GM23338 (cell line): ENCODE measurements around the gene TSPAN33. TPM values are rescaled to one million over a fixed set of nuclear protein-coding genes. Genes with fewer than 3 reads are reported as not detected.

Source experiments
- ATAC-seq: fragments of 200-7000 bp; cut with Tn5 transposase; 3 replicates; pipeline ENCODE4 v1.9.1; 2020
- DNase-seq: peaks from one replicate; pipeline ENCODE4 v3.0.0-alpha.2; 2015; ENCODE audit warnings: low spot score
- H2AFZ ChIP-seq: fragments of 200-600 bp; sonication (generic); 2 replicates; pipeline ENCODE4 v1.8.0; 2016; ENCODE audit warnings: antibody characterized with exemption, mild to moderate bottlenecking, moderate library complexity
- H3F3A ChIP-seq: fragments of 200-600 bp; sonication (generic); replicated peaks from 2 replicates; pipeline ENCODE4 v1.8.0; 2017; ENCODE audit warnings: antibody characterized with exemption, mixed run types, low read depth
- H3K27ac ChIP-seq: fragments of 200-600 bp; sonication (generic); 2 replicates; pipeline ENCODE4 v1.6.1; 2016; ENCODE audit warnings: low read depth
- H3K27me3 ChIP-seq: fragments of 200-600 bp; sonication (generic); 2 replicates; pipeline ENCODE4 v1.8.0; 2016; ENCODE audit warnings: mild to moderate bottlenecking, mixed run types, moderate library complexity; ENCODE audit not compliant: insufficient read depth
- H3K36me3 ChIP-seq: fragments of 200-600 bp; sonication (generic); 2 replicates; pipeline ENCODE4 v1.8.0; 2016; ENCODE audit warnings: mild to moderate bottlenecking; ENCODE audit not compliant: insufficient read depth
- H3K4me1 ChIP-seq: fragments of 200-600 bp; sonication (generic); 2 replicates; pipeline ENCODE4 v1.8.0; 2016; ENCODE audit warnings: mild to moderate bottlenecking, moderate library complexity; ENCODE audit not compliant: insufficient read depth
- H3K4me2 ChIP-seq: fragments of 200-600 bp; sonication (generic); 2 replicates; pipeline ENCODE4 v1.7.1; 2017; ENCODE audit warnings: mixed run types
- H3K4me3 ChIP-seq: fragments of 200-600 bp; sonication (generic); 2 replicates; pipeline ENCODE4 v1.6.1; 2016; ENCODE audit warnings: mixed run types
- H3K79me2 ChIP-seq: fragments of 200-600 bp; sonication (generic); replicated peaks from 2 replicates; pipeline ENCODE4 v1.8.0; 2017; ENCODE audit warnings: mild to moderate bottlenecking; ENCODE audit not compliant: insufficient read depth
- H3K9me2 ChIP-seq: fragments of 200-600 bp; sonication (generic); 2 replicates; pipeline ENCODE4 v1.8.0; 2017; ENCODE audit not compliant: insufficient read depth
- H4K20me1 ChIP-seq: fragments of 200-600 bp; sonication (generic); replicated peaks from 2 replicates; pipeline ENCODE4 v1.8.0; 2017; ENCODE audit warnings: mild to moderate bottlenecking; ENCODE audit not compliant: insufficient read depth
- H3K27ac Mint-ChIP-seq: 2 replicates; pipeline ENCODE4 v1.8.0; 2020; ENCODE audit warnings: inconsistent platforms, mild to moderate bottlenecking, moderate library complexity, mixed read lengths
- H3K27me3 Mint-ChIP-seq: 3 replicates; pipeline ENCODE4 v1.8.0; 2022; ENCODE audit warnings: low read depth, mild to moderate bottlenecking, moderate library complexity, mixed read lengths, inconsistent platforms; ENCODE audit not compliant: insufficient read depth, poor library complexity
- H3K36me3 Mint-ChIP-seq: 3 replicates; pipeline ENCODE4 v1.8.0; 2021; ENCODE audit warnings: low read depth, mild to moderate bottlenecking, inconsistent platforms, moderate library complexity, mixed read lengths
- H3K4me1 Mint-ChIP-seq: 3 replicates; pipeline ENCODE4 v1.8.0; 2020; ENCODE audit warnings: mild to moderate bottlenecking, inconsistent platforms, mixed read lengths
- H3K4me3 Mint-ChIP-seq: 3 replicates; pipeline ENCODE4 v1.8.0; 2021; ENCODE audit warnings: moderate library complexity, mild to moderate bottlenecking, inconsistent platforms, mixed read lengths
- H3K9me3 Mint-ChIP-seq: 3 replicates; pipeline ENCODE4 v1.8.0; 2020; ENCODE audit warnings: moderate library complexity, mild to moderate bottlenecking, inconsistent platforms, mixed read lengths
- CREB1 ChIP-seq: fragments of 250-450 bp; sonication (Bioruptor Pico); IDR thresholded peaks from 2 replicates; pipeline ENCODE4 v1.5.0; 2020; ENCODE audit warnings: low read depth, mild to moderate bottlenecking, moderate library complexity
- CTCF ChIP-seq, 2 experiments: fragments of 200-600 bp in 1 of 2; sonication (generic) in 1 of 2; conservative IDR thresholded peaks; 2 replicates each; pipeline versions ENCODE4 v1.5.1 to v1.6.1; 2016 to 2017; ENCODE audit warnings: antibody characterized with exemption in 2 of 2, low read depth in 2 of 2, mild to moderate bottlenecking in 2 of 2, moderate library complexity in 1 of 2
- EZH2phosphoT487 ChIP-seq: fragments of 200-600 bp; sonication (generic); IDR thresholded peaks from one replicate; pipeline ENCODE4 v1.8.1; 2018; ENCODE audit warnings: antibody characterized with exemption; ENCODE audit not compliant: unreplicated experiment
- JUNB ChIP-seq: IDR thresholded peaks from one replicate; pipeline ENCODE4 v1.6.1; 2016; ENCODE audit warnings: antibody characterized with exemption; ENCODE audit not compliant: unreplicated experiment
- NANOG ChIP-seq: IDR thresholded peaks from 2 replicates; pipeline ENCODE4 v1.6.1; 2016; ENCODE audit warnings: antibody characterized with exemption, borderline replicate concordance
- POLR2AphosphoS5 ChIP-seq: IDR thresholded peaks from 2 replicates; pipeline ENCODE4 v1.6.1; 2016; ENCODE audit warnings: antibody characterized with exemption, low read depth
- STAT1 ChIP-seq: IDR thresholded peaks from one replicate; pipeline ENCODE4 v1.6.1; 2016; ENCODE audit warnings: antibody characterized with exemption; ENCODE audit not compliant: unreplicated experiment
- ZNF114 ChIP-seq: fragments of 250-450 bp; sonication (Bioruptor Pico); IDR thresholded peaks from 2 replicates; pipeline ENCODE4 v1.5.0; 2020; ENCODE audit warnings: mild to moderate bottlenecking, moderate library complexity
- ZNF331 ChIP-seq: fragments of 250-450 bp; sonication (Bioruptor Pico); IDR thresholded peaks from 2 replicates; pipeline ENCODE4 v1.5.0; 2020; ENCODE audit warnings: low read depth, mild to moderate bottlenecking, moderate library complexity
- ZNF462 ChIP-seq: fragments of 250-450 bp; sonication (Bioruptor Pico); IDR thresholded peaks from 2 replicates; pipeline ENCODE4 v1.5.0; 2020; ENCODE audit warnings: mild to moderate bottlenecking, moderate library complexity
- polyA plus RNA-seq: library from polyadenylated mRNA; unstranded; fragments of >200 nt; fragmentation: Nextera tagmentation; extraction: Ambion mirVana; gene quantifications from 2 replicates; pipeline ENCODE4 v1.2.1, GENCODE V29; 2016
- total RNA-seq: library from RNA; depleted of rRNA; stranded (reverse); fragments of >200 nt; shearing (Covaris generic); gene quantifications from 2 replicates; pipeline ENCODE4 v1.2.3, GENCODE V29; 2014

Gene TSPAN33
- total and polyA plus RNA-seq, 2 experiments from 2014 or later, result 17.6 to 51.5 TPM

GRCh38 chr7:129100827-129101166, 43.7 kb upstream of the TSPAN33 start (continued):
- TF ChIP-seq ZNF462 (no peak), JUNB (no peak), POLR2AphosphoS5 (no peak), NANOG (no peak), ZNF331 (CRISPR knock-in tag) (no peak), CTCF (conservative IDR thresholded peaks at IDR 0.05; ENCODE audit: low read depth in 2 of 2) (no peak), ZNF114 (no peak), EZH2phosphoT487 (no peak), STAT1 (no peak)

- no peak overlapping the region for H3K4me2 ChIP-seq
- Mint-ChIP-seq H3K36me3 (no peaks in the 10 kb centered on the region), H3K27me3 (peaks cover 3% of the 10 kb centered on the region), H3K4me1 (peaks cover 8% of the 10 kb centered on the region; the same call in 2 of the 3 replicates), H3K9me3 (no peaks in the 10 kb centered on the region), H3K27ac (no peak overlapping the region), H3K4me3 (no peak overlapping the region)
- no peaks in the 10 kb centered on the region for H3K4me1 ChIP-seq
- H3K27me3 ChIP-seq, result no peaks in the 10 kb centered on the region
- no peak for DNase-seq
- H3K4me3 ChIP-seq, result no peak overlapping the region
- no peaks in the 10 kb centered on the region for H4K20me1 ChIP-seq
- H3K79me2 ChIP-seq, result no peaks in the 10 kb centered on the region
- H3K36me3 ChIP-seq, result no peaks in the 10 kb centered on the region
- no peak for ATAC-seq
- H3F3A ChIP-seq, result no peaks in the 10 kb centered on the region
- no peak overlapping the region for H3K27ac ChIP-seq
- H3K9me2 ChIP-seq, result no peaks in the 10 kb centered on the region
- H2AFZ ChIP-seq, result no peak overlapping the region
- TF ChIP-seq CREB1 (CRISPR knock-in tag) (no peak), ZNF462 (no peak)
These were observed 42.8 kb upstream of the TSPAN33 start for GRCh38 chr7:129101746-129102145.
